Caco-2 (cell line): ENCODE measurements around the gene C1D. TPM values are rescaled to one million over a fixed set of nuclear protein-coding genes. Genes with fewer than 3 reads are reported as not detected.

Experiments used
- BruUV-seq: library from RNA; stranded (reverse); fragments of 400-500 nt; replicated peaks from 2 replicates; lab custom pipeline; 2021; lab: Mats Ljungman, UMichigan
- CTCF ChIA-PET: fragments of 300-600 bp; sonication (Branson Sonifier 250); formaldehyde crosslinking; loops from one replicate; lab custom pipeline; 2022; ENCODE audit warnings: antibody characterized with exemption; lab: Charles Lee
- POLR2A ChIA-PET: fragments of 300-600 bp; sonication (Branson Sonifier 250); formaldehyde crosslinking; loops from one replicate; lab custom pipeline; 2022; ENCODE audit warnings: antibody characterized with exemption; lab: Charles Lee
- DNase-seq, 2 experiments: peaks; one replicate each; pipeline versions ENCODE4 v3.0.0 to v3.0.0-alpha.2; 2020 to 2022
- H3K27me3 ChIP-seq: replicated peaks from 2 replicates; pipeline ENCODE4 v1.6.0; 2011; ENCODE audit warnings: low read length; ENCODE audit not compliant: control insufficient read depth, insufficient read depth
- H3K36me3 ChIP-seq: 2 replicates; pipeline ENCODE4 v1.5.1; 2011; ENCODE audit warnings: low read length; ENCODE audit not compliant: control insufficient read depth, insufficient read depth
- H3K4me1 ChIP-seq: fragments of 250-450 bp; sonication (Bioruptor Pico); 2 replicates; pipeline ENCODE4 v1.5.1; 2020; ENCODE audit warnings: mild to moderate bottlenecking
- H3K4me3 ChIP-seq: 2 replicates; pipeline ENCODE4 v1.5.1; 2011; ENCODE audit warnings: low read depth, mild to moderate bottlenecking, control low read depth, low read length
- H3K9me3 ChIP-seq: fragments of 250-450 bp; sonication (Bioruptor Pico); 2 replicates; pipeline ENCODE4 v1.5.1; 2020; ENCODE audit warnings: mild to moderate bottlenecking, moderate library complexity
- H3K27ac Mint-ChIP-seq: one replicate; pipeline ENCODE4 v1.8.0; 2022; ENCODE audit warnings: mixed read lengths; ENCODE audit not compliant: unreplicated experiment
- H3K27me3 Mint-ChIP-seq: one replicate; pipeline ENCODE4 v1.8.0; 2022; ENCODE audit warnings: mixed read lengths; ENCODE audit not compliant: insufficient read depth, unreplicated experiment
- H3K36me3 Mint-ChIP-seq: one replicate; pipeline ENCODE4 v1.8.0; 2022; ENCODE audit warnings: mild to moderate bottlenecking, mixed read lengths; ENCODE audit not compliant: insufficient read depth, unreplicated experiment
- H3K4me1 Mint-ChIP-seq: one replicate; pipeline ENCODE4 v1.8.0; 2022; ENCODE audit warnings: low read depth, mixed read lengths; ENCODE audit not compliant: unreplicated experiment
- H3K4me3 Mint-ChIP-seq: one replicate; pipeline ENCODE4 v1.8.0; 2022; ENCODE audit warnings: mild to moderate bottlenecking, moderate library complexity, mixed read lengths; ENCODE audit not compliant: unreplicated experiment
- H3K9me3 Mint-ChIP-seq: one replicate; pipeline ENCODE4 v1.8.0; 2022; ENCODE audit warnings: mixed read lengths; ENCODE audit not compliant: unreplicated experiment
- CTCF ChIP-seq, 2 experiments: fragments of 200-600 bp in 1 of 2; IDR thresholded peaks; 1 replicate in 1 of 2; 2 replicates in 1 of 2; pipeline versions ENCODE4 v1.5.1 to v1.8.0; 2011 to 2022; ENCODE audit warnings: antibody characterized with exemption in 1 of 2, control low read depth in 1 of 2, inconsistent platforms in 1 of 2, low read depth in 1 of 2, low read length in 1 of 2, mild to moderate bottlenecking in 1 of 2, moderate library complexity in 1 of 2; ENCODE audit not compliant: insufficient read depth in 1 of 2, severe bottlenecking in 1 of 2, unreplicated experiment in 1 of 2
- intact Hi-C: fragments of 100-400 bp; cut with micrococcal nuclease; formaldehyde crosslinking; loops from one replicate; pipeline ENCODE4 v1.10.0; 2022; ENCODE audit not compliant: unreplicated experiment
- total RNA-seq: library from RNA; stranded (reverse); gene quantifications from 2 replicates; pipeline ENCODE4 v1.2.3, GENCODE V29; 2022

The C1D gene
- total RNA-seq, 1 experiment from 2014 or later, result 23.7 TPM

DNA sequence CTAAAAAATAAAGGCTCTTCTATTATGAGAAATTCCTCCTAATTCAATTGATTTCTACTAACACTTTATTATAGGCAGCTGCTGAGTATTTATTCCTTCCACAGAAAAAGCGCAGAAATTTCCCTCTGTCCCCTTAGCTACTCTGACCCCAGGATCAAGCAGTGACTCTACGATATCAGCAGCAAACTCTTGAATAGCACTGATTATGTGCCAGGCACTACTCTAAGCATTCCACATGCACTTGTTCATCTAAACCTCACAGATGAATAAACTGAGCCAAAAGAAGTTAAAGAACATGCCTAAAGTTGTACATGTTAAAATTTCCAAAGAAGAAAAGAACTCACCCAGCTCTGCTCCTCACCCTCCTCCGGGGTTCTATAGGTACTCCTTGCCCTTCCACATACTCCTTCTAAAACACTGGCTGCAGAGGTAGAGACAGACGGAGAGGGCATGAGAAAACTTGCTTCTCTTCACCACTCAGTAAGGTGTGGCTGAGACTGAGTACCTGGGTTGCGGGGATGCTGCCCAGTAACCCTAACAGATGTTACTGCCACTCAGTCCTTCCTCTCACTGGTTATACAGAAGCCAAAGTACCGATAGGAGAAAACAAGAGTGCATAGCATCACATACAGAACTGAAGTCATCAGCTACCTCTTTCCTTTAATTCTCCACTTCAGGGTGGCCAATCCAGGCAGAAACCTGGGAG, 9.9 kb downstream of the C1D start:
- POLR2A ChIA-PET, result no interaction called here
- BruUV-seq, result no TSS peak

DNA sequence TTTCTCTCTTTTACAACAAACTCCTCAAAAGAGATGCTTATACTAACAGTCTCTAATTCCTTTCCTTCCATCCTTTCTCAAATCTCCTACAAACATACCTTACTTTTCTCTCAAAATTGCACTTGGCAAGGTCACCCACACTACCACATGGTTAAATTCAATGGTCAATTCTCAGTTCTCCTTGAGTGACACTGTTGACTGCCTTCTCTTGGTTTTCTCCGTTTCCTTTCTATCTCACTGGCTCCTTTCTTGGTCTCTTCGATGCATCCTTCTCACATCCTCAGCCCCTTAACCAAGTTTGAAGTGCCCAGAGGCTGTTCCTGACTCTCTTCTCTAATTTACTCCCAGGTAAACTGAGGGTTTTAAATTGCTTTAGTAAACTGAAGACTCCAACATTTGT, 12.5 kb downstream of the C1D start:
- TF ChIP-seq CTCF (IDR thresholded peaks at IDR 0.05; ENCODE audit: insufficient read depth in 1 of 2, low read depth in 1 of 2, low read length in 1 of 2, severe bottlenecking in 1 of 2, unreplicated experiment in 1 of 2), result no peak
- intact Hi-C loops, result no loop called here
- Mint-ChIP-seq H3K4me1 (no peaks in the 10 kb centered on the region), H3K27ac (no peak overlapping the region), H3K27me3 (no peaks in the 10 kb centered on the region), H3K4me3 (no peak overlapping the region), H3K9me3 (no peaks in the 10 kb centered on the region), H3K36me3 (no peaks in the 10 kb centered on the region)
- Histone ChIP-seq H3K27me3 (no peaks in the 10 kb centered on the region), H3K4me3 (no peak overlapping the region), H3K4me1 (no peaks in the 10 kb centered on the region), H3K36me3 (no peaks in the 10 kb centered on the region), H3K9me3 (no peaks in the 10 kb centered on the region)
- ChIA-PET POLR2A (no interaction called here), CTCF (no interaction called here)
- DNase-seq, result no peak
- no TSS peak for BruUV-seq

More for the DNA sequence above, 9.9 kb downstream of the C1D start:
- Histone ChIP-seq H3K36me3 (no peaks in the 10 kb centered on the region), H3K27me3 (no peaks in the 10 kb centered on the region), H3K9me3 (no peaks in the 10 kb centered on the region), H3K4me1 (no peaks in the 10 kb centered on the region), H3K4me3 (no peak overlapping the region)
- intact Hi-C loops, result no loop called here
- Mint-ChIP-seq H3K4me3 (no peak overlapping the region), H3K27ac (no peak overlapping the region), H3K4me1 (no peaks in the 10 kb centered on the region), H3K27me3 (no peaks in the 10 kb centered on the region), H3K9me3 (no peaks in the 10 kb centered on the region), H3K36me3 (no peaks in the 10 kb centered on the region)
- no peak for TF ChIP-seq CTCF (IDR thresholded peaks at IDR 0.05; ENCODE audit: insufficient read depth in 1 of 2, low read depth in 1 of 2, low read length in 1 of 2, severe bottlenecking in 1 of 2, unreplicated experiment in 1 of 2)
- CTCF ChIA-PET, result no interaction called here
- DNase-seq, result no peak

- no peak for TF ChIP-seq CTCF (IDR thresholded peaks at IDR 0.05; ENCODE audit: insufficient read depth in 1 of 2, low read depth in 1 of 2, low read length in 1 of 2, severe bottlenecking in 1 of 2, unreplicated experiment in 1 of 2)
- ChIA-PET CTCF (no interaction called here), POLR2A (no interaction called here)
- H3K9me3 Mint-ChIP-seq, result no peaks in the 10 kb centered on the region
- H3K9me3 ChIP-seq, result no peaks in the 10 kb centered on the region
- no peak overlapping the region for H3K4me3 ChIP-seq
- no peaks in the 10 kb centered on the region for H3K27me3 Mint-ChIP-seq
- DNase-seq, result no peak
- H3K36me3 Mint-ChIP-seq, result peaks cover 11% of the 10 kb centered on the region
- BruUV-seq, result no TSS peak
- H3K4me1 ChIP-seq, result no peaks in the 10 kb centered on the region
- no peak overlapping the region for H3K4me3 Mint-ChIP-seq
- no peaks in the 10 kb centered on the region for H3K4me1 Mint-ChIP-seq
- no peak overlapping the region for H3K27ac Mint-ChIP-seq
- H3K36me3 ChIP-seq, result no peaks in the 10 kb centered on the region
- intact Hi-C loops, result no loop called here
- H3K27me3 ChIP-seq, result no peaks in the 10 kb centered on the region
Observed at GRCh38 chr2:68046642-68047240, 16.1 kb downstream of the C1D start.
